Measurements from ENCODE around the gene NOC4L. TPM values are rescaled to one million over a fixed set of nuclear protein-coding genes. Genes with fewer than 3 reads are reported as not detected.
"Not testable (repeated sequence)": the region's sequence is repeated elsewhere in the genome, so short reads cannot be mapped to it uniquely, and the experiment has no call there.

NOC4L gene
- polyA plus RNA-seq, 1 donor (not counting 4 experiments of a cell fraction or from before 2014, with no cell fraction given), result 3.7 TPM

DNA sequence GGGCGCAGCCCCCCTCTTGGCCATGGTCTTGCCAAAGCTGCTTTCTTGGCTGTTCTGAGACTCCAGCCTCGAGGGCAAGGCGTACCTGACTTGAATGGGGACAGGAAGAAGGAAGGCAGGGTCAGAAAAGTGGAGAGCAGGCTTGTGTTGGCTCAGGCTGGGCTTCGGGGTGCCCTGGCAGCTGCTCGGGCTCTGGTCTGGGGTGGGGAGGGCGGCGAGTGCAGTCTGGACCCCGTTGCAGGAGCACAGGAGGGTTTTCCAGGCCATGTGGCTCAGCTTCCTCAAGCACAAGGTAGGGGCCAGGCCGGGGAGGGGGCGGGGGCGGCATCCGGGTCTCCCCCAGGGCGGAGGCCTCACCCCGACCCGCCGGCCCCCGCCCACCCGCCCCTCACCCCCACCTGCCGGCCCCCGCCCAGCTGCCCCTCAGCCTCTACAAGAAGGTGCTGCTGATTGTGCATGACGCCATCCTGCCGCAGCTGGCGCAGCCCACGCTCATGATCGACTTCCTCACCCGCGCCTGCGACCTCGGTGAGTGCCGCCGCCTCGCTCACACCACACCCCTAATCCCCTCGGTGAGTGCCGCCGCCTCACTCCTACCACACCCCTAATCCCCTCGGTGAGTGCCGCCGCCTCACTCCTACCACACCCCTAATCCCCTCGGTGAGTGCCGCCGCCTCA lies 4.2 kb downstream of the NOC4L start:
- Histone ChIP-seq H3K36me3 (ENCODE audit: control insufficient read depth in 2 of 2, extremely low read depth in 1 of 2, insufficient read depth in 2 of 2, low read length in 2 of 2) (peaks cover 0 to 3% of the 10 kb centered on the region in 2 experiments), H3K9me1 (ENCODE audit: control insufficient read depth, extremely low read depth, insufficient read depth, low read length) (no peaks in the 10 kb centered on the region), H3K4me2 (ENCODE audit: control insufficient read depth, extremely low read depth, insufficient read depth, low read depth, low read length) (no peak overlapping the region), H3K79me2 (ENCODE audit: control insufficient read depth, insufficient read depth, low read length) (peaks cover 26% of the 10 kb centered on the region), H3K9me3 (ENCODE audit: control insufficient read depth, low read depth, low read length) (no peaks in the 10 kb centered on the region), H2AFZ (ENCODE audit: control insufficient read depth, low read length) (no peak overlapping the region), H3K4me1 (ENCODE audit: control insufficient read depth, extremely low read depth, insufficient read depth, low read length) (peaks cover 9% of the 10 kb centered on the region), H3K4me3 (ENCODE audit: control insufficient read depth in 2 of 3, extremely low read depth in 1 of 3, insufficient read depth in 2 of 3, low read depth in 1 of 3, low read length in 3 of 3) (no peak overlapping the region), H3K27me3 (ENCODE audit: control insufficient read depth, extremely low read depth, insufficient read depth, low read length) (no peaks in the 10 kb centered on the region), H4K20me1 (ENCODE audit: control insufficient read depth, extremely low read depth, insufficient read depth, low read length) (no peaks in the 10 kb centered on the region), H3K27ac (ENCODE audit: control insufficient read depth, insufficient read depth, low read length) (no peak overlapping the region), H3K9ac (ENCODE audit: control insufficient read depth, extremely low read depth, insufficient read depth, low read length) (no peak overlapping the region)
- DNase-seq (ENCODE audit: low read depth, low spot score) (no peak), FAIRE-seq (no peak)
- no peak for TF ChIP-seq EZH2 (IDR thresholded peaks at IDR 0.05; ENCODE audit: low read length)
- TF ChIP-seq, protein P1, sequence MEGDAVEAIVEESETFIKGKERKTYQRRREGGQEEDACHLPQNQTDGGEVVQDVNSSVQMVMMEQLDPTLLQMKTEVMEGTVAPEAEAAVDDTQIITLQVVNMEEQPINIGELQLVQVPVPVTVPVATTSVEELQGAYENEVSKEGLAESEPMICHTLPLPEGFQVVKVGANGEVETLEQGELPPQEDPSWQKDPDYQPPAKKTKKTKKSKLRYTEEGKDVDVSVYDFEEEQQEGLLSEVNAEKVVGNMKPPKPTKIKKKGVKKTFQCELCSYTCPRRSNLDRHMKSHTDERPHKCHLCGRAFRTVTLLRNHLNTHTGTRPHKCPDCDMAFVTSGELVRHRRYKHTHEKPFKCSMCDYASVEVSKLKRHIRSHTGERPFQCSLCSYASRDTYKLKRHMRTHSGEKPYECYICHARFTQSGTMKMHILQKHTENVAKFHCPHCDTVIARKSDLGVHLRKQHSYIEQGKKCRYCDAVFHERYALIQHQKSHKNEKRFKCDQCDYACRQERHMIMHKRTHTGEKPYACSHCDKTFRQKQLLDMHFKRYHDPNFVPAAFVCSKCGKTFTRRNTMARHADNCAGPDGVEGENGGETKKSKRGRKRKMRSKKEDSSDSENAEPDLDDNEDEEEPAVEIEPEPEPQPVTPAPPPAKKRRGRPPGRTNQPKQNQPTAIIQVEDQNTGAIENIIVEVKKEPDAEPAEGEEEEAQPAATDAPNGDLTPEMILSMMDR (optimal IDR thresholded peaks at IDR 0.05 in 1 of 3, IDR thresholded peaks at IDR 0.05 in 1 of 3, conservative IDR thresholded peaks at IDR 0.05 in 1 of 3; ENCODE audit: extremely low read depth in 1 of 3, insufficient read depth in 2 of 3, low read length in 3 of 3), result no peak
- dilution Hi-C loops (cut with MboI; ENCODE audit: extremely low pct_ligation_motif_present, low sequenced_read_pairs), result no loop called here

DNA sequence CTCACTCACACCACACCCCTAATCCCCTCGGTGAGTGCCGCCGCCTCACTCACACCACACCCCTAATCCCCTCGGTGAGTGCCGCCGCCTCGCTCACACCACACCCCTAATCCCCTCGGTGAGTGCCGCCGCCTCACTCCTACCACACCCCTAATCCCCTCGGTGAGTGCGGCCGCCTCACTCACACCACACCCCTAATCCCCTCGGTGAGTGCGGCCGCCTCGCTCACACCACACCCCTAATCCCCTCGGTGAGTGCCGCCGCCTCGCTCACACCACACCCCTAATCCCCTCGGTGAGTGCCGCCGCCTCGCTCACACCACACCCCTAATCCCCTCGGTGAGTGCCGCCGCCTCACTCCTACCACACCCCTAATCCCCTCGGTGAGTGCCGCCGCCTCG lies 5.3 kb downstream of the NOC4L start:
- H3K4me3 ChIP-seq (ENCODE audit: control insufficient read depth in 2 of 3, extremely low read depth in 1 of 3, insufficient read depth in 2 of 3, low read depth in 1 of 3, low read length in 3 of 3); FAIRE-seq; H3K9me3 ChIP-seq (ENCODE audit: control insufficient read depth, low read depth, low read length); H2AFZ ChIP-seq (ENCODE audit: control insufficient read depth, low read length); DNase-seq (ENCODE audit: low read depth, low spot score); H3K36me3 ChIP-seq (ENCODE audit: control insufficient read depth in 2 of 2, extremely low read depth in 1 of 2, insufficient read depth in 2 of 2, low read length in 2 of 2); dilution Hi-C loops (cut with MboI; ENCODE audit: extremely low pct_ligation_motif_present, low sequenced_read_pairs); H3K9ac ChIP-seq (ENCODE audit: control insufficient read depth, extremely low read depth, insufficient read depth, low read length); H4K20me1 ChIP-seq (ENCODE audit: control insufficient read depth, extremely low read depth, insufficient read depth, low read length); H3K27me3 ChIP-seq (ENCODE audit: control insufficient read depth, extremely low read depth, insufficient read depth, low read length); H3K27ac ChIP-seq (ENCODE audit: control insufficient read depth, insufficient read depth, low read length); H3K9me1 ChIP-seq (ENCODE audit: control insufficient read depth, extremely low read depth, insufficient read depth, low read length); H3K4me2 ChIP-seq (ENCODE audit: control insufficient read depth, extremely low read depth, insufficient read depth, low read depth, low read length); H3K4me1 ChIP-seq (ENCODE audit: control insufficient read depth, extremely low read depth, insufficient read depth, low read length): not testable (repeated sequence)
- peaks cover 20% of the 10 kb centered on the region for H3K79me2 ChIP-seq (ENCODE audit: control insufficient read depth, insufficient read depth, low read length)

DNA sequence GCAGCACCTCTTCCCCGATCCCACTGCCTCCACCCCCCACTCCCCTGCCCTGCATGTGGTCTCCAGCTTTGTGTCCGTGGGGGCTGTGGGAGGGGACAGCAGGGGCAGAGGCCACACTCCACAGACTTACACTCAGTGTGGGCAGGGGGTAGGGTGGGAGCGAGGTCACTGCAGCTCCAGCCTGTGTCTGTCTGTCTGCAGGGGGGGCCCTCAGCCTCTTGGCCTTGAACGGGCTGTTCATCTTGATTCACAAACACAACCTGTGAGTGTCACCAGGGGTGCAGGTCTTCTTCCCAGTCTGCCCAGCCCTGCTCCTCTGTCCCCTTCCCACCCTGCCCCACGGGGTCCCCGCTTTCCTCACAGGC lies 6.5 kb downstream of the NOC4L start:
- TF ChIP-seq, protein P1 (optimal IDR thresholded peaks at IDR 0.05 in 1 of 3, IDR thresholded peaks at IDR 0.05 in 1 of 3, conservative IDR thresholded peaks at IDR 0.05 in 1 of 3; ENCODE audit: extremely low read depth in 1 of 3, insufficient read depth in 2 of 3, low read length in 3 of 3), result no peak
- no peak for TF ChIP-seq EZH2 (IDR thresholded peaks at IDR 0.05; ENCODE audit: low read length)
- H3K4me3 ChIP-seq (ENCODE audit: control insufficient read depth in 2 of 3, extremely low read depth in 1 of 3, insufficient read depth in 2 of 3, low read depth in 1 of 3, low read length in 3 of 3), result no peak overlapping the region
- no peak overlapping the region for H3K4me2 ChIP-seq (ENCODE audit: control insufficient read depth, extremely low read depth, insufficient read depth, low read depth, low read length)
- no peaks in the 10 kb centered on the region for H3K4me1 ChIP-seq (ENCODE audit: control insufficient read depth, extremely low read depth, insufficient read depth, low read length)
- H3K79me2 ChIP-seq (ENCODE audit: control insufficient read depth, insufficient read depth, low read length), result peaks cover 8% of the 10 kb centered on the region
- no peaks in the 10 kb centered on the region for H4K20me1 ChIP-seq (ENCODE audit: control insufficient read depth, extremely low read depth, insufficient read depth, low read length)
- no peak overlapping the region for H3K9ac ChIP-seq (ENCODE audit: control insufficient read depth, extremely low read depth, insufficient read depth, low read length)
- H3K9me3 ChIP-seq (ENCODE audit: control insufficient read depth, low read depth, low read length), result no peaks in the 10 kb centered on the region
- H3K27ac ChIP-seq (ENCODE audit: control insufficient read depth, insufficient read depth, low read length), result no peak overlapping the region
- H3K27me3 ChIP-seq (ENCODE audit: control insufficient read depth, extremely low read depth, insufficient read depth, low read length), result no peaks in the 10 kb centered on the region
- H2AFZ ChIP-seq (ENCODE audit: control insufficient read depth, low read length), result no peak overlapping the region
- DNase-seq (ENCODE audit: low read depth, low spot score) (no peak), FAIRE-seq (no peak)
- H3K36me3 ChIP-seq (ENCODE audit: control insufficient read depth in 2 of 2, extremely low read depth in 1 of 2, insufficient read depth in 2 of 2, low read length in 2 of 2), result peaks cover 0 to 3% of the 10 kb centered on the region in 2 experiments
- dilution Hi-C loops (cut with MboI; ENCODE audit: extremely low pct_ligation_motif_present, low sequenced_read_pairs), result no loop called here
- H3K9me1 ChIP-seq (ENCODE audit: control insufficient read depth, extremely low read depth, insufficient read depth, low read length), result no peaks in the 10 kb centered on the region

Measured in keratinocyte (primary cell).